RPMI7951 (cell line): ENCODE measurements around the gene CD302. TPM values are rescaled to one million over a fixed set of nuclear protein-coding genes. Genes with fewer than 3 reads are reported as not detected.
A peak's percentile ranks its signal among the peaks of the same experiment; 100 is the strongest.
"Not testable (repeated sequence)": the region's sequence is repeated elsewhere in the genome, so short reads cannot be mapped to it uniquely, and the experiment has no call there.

Source experiments
- DNase-seq: peaks from one replicate; pipeline ENCODE4 v3.0.0-alpha.2; 2012; ENCODE audit warnings: low read depth
- total RNA-seq: library from RNA; depleted of rRNA; stranded (reverse); fragments of >200 nt; shearing (Covaris generic); gene quantifications from 2 replicates; pipeline ENCODE4 v1.2.3, GENCODE V29; 2014

Gene CD302
- total RNA-seq, 1 experiment from 2014 or later: 22.5 TPM

DNA sequence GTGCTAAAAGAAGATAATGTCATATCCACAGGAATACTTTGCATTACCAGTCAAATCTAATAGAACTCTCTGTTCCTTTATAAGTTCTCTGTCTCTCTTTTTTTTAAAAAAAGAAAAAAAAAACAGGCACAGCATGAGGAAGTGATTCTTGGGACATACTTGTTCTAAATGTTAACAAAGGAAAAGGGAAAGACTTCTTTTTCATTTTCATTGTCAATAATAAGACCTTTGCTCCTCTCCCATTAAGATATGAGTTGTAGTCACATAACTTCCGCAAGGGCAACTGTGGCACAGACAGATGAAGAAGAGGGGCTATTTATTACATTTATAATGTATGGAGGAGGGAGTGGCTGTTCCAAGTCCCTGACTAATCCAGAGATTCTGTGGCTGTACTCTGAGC lies 4.7 kb downstream of the CD302 start:
- DNase-seq: no peak

DNA sequence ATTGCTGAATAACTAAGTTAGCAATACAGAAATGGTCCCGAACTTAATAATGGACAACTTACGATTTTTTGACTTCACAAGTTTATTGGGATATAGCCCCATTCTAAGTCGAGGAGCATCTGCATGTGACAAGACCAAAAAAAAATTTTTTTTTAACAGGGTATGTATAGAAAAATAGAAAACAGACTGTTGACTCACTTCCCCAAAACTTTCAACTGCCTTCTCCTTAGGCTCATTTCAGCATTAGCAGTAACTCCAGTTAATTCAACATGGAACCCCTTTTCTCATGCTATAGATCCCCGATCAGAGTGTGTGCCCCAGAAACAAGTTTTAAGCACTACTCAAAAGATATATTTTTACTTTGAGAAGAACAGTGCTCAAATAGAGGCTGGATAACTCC lies 5.4 kb downstream of the CD302 start:
- DNase-seq: no peak

DNA sequence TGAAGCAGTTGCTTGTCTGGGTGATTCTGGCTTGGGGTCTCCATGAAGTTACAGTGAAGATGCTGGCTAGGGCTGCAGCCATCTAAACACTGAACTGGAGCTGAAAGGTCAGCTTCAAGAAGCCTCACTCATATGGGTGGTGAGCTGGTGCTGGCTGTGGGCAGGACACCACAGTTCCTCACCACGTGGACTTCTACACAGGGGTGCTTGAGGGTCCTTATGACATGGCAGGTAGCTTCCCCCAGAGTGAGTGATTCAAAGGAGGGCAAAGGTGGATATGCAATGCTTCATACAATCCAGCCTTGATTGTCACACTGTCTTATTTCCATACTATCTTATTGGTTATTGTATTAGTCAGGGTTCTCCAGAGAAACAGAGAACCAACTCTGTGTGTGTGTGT lies 6.0 kb downstream of the CD302 start:
- DNase-seq: no peak

DNA sequence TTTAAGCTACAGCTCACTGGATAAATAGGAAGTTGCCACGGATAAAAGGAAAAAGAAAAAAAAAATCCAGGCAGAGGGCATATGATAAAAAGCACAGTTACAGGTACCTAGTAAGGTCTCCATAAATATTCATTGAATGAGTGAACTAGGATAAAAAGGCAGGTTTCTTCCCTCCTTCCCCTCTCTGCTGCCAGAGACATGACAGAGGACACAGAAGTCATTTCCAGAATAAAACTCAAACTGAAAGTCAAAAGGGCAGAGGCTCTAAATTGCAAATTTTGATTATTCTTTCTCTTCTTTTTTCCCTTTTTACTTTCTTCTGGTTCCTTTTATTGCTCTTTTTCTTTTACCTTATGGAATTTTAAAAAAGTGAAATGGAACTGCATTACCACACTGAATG lies 7.7 kb downstream of the CD302 start:
- no peak for DNase-seq

DNA sequence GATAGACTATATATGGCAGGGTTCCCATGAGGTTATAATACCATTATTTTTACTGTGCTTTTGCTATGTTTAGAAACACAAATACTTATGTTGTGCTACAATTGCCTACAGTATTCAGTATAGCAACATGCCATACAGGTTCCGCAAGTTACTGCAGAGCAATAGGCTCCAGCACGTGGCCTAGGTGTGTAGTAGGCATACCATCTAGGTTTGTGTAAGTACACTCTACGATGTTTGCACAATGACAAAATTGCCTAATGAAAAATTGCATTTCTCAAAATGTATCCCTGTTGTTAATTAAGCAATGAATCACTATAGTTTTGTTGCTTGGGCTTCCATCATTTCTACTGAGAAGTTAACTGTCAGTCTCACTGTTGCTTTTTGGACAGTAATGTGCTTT lies 9.8 kb downstream of the CD302 start:
- no peak for DNase-seq

DNA sequence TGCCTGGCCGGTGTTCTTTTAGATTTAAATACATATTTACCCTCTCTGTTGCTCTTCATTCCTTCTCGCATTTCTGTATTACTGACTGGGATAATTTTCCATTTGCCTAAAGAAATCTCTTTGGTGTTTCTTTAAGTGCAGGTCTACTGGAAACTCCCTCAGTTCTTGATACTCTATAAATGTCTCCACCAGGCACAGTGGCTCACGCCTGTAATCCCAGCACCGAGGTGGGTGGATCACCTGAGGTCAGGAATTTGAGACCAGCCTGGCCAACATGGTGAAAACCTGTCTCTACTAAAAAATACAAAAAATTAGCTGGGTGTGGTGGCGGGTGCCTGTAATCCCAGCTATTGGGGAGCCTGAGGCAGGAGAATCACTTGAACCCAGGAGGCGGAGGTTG lies 10.4 kb downstream of the CD302 start:
- not testable (repeated sequence) for DNase-seq

DNA sequence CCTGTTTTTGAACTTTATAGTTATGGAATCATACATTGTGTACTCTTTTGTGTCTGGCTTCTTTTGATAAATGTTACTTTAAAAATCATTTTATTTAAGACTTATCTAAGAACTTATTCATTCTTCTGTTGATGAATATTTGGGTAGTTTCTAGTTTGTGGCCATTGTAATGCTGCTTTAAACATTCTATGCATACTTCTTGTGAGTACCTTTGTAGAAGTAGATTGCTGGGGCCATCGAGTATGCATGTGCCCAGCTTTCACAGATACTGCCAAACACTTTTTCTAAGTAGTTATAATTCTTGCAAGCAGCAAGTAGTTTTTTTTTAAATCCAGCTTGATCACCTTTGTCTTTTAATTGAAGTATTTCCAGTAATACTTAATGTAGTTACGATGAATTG lies 11.1 kb downstream of the CD302 start:
- no peak for DNase-seq

DNA sequence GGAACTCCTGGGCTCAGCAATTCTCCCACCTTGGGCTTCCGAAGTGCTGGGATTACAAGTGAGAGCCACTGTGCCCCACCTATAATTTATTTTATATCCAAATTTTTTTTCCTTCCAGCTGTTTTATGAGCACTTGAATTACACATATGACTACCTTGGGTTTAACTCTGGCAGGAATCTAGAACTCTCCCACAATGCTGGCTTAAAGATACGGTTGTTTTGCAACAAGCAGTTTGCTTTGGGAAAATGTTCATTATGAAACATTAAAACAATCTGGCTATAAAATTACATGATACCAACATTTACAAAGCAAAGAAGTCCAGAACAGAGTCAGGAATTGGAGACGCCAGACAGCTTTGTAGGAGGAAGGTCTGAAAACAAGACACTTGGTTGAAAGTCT lies 12.8 kb downstream of the CD302 start:
- no peak for DNase-seq

DNA sequence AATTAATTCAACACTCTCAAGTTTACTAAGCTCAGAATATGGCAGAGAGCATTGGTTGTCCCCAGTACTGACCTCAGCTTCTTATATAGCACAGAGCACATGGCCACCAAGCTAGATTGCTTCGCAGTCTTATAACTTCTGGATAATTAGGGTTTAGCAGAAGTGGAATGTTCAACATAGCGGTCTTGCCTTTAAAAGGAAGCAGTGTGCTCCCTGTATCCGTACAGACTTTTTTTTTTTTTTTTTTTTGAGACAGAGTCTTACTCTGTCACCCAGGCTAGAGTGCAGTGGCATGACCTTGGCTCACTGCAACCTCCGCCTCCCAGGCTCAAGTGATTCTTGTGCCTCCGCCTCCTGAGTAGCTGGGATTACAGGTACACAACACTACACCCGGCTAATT lies 13.3 kb downstream of the CD302 start:
- DNase-seq: not testable (repeated sequence)

DNA sequence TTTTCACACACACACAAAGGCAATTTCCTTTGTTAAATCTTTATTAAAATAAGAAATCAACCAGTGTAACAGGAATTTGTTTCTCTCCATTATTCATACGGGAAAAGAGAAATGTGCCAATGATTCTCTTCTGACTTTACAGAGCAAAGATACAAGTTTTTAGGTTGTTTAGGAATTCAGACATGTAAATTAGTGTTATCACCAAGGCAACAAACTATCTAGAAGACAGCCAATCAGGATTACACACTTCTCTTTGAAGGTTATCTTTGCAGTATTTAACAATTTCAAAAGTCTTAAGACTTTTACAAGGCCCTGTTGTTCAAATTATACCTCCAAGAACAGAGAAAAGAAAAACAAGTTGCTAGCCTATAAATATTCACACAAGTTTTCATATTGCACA lies 14.5 kb downstream of the CD302 start:
- DNase-seq: no peak

DNA sequence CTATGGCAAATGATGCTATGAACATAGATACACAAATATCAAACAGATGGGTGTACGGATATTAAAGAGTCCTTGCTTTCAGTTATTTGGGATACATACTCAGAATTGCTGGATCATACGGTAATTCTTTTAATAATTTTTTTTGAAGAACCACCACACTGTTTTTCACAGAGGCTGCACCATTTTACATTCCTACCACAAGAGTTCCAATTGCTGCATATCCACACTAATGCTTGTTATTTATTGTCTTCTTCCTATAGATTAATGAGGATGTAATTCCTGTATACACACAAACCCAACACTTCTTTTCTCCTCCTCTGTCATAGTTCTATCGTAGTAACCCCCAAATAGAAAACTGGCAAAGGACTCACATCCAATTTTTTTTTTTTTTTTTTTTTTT lies 21.7 kb downstream of the CD302 start:
- no peak for DNase-seq

DNA sequence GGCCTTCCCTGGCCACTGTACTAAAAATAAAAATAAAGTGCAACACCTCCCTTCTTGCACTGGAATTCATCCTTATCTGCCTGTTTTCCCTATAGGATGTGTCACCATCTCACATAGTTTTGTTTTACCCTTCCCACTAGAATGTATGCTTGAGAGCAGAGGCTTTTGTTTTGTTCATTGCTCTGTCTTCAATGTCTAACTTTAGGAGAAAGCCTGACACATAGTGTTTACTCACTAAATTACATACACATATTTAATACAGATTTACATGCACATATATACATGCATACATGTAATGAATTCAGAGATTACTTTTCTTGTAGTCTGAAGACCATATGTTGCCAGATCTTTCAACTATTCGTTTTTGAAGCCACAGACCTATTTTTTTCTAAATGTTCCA lies 23.0 kb downstream of the CD302 start:
- DNase-seq: no peak

DNA sequence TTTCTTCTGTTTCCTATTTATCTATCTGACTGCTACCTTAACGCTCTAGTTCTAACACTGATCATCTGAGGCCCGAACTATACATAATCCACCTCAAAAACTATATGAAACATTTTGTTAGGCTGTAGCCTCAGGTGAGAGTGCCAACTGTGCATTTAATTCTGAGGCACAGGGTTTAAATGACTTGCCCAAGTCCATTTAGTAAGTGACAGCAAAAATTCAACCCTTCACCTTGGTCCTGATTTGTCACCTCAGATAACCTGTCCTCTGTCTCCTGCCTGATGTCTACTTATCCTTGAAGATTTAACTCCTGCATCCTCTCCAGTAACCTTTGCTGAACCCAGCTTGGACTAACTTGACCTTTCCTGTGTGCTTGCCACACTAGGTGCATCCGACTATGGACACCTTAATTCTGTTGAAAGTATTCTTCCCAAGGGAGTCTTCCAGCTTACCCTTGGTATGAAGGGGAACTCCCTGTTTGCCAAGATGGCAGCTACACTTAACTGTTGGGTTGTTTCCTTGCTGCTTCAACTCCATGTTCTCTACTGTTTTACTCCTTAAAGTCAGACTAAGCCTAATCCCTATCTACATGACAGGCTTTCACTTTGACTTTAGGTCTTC lies 23.5 kb downstream of the CD302 start:
- DNase-seq: no peak

DNA sequence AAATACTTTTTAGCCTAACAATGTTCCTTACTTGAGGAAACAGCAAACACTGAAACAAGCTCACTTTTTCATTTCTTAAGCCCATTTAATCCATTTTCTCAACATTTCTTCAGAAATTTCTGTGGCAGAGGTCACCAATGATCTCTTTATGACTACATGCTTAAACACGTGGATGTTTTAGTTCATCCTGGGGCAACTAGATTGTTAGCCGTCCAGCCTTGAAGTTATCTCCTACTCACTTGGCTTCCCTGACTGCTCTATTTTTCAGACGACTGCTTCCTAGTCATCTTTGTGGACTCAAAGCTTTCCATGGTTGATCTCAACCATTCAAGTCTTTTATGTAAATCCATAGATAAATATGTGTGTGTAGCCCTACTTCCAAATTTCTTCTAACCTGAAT lies 24.1 kb downstream of the CD302 start:
- no peak for DNase-seq

DNA sequence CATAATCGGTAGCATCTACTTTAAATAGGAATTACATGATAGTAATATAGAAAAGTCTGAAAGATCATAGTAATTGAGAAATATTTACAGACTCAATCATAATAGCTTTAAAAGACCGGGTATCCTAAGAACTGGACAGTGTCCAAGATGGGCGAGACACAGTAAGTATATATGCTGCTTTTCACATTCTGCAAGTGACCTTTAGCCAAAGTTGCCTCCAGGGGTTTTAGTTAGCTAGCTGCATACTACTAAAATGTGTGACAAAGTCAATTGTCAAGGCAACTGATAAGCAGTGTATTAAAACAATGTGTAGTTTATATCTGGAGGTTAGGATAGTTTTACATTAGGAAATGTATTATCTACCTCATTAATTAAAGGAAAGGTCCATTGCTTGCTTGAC lies 24.6 kb downstream of the CD302 start:
- peak; percentile 57 for DNase-seq

DNA sequence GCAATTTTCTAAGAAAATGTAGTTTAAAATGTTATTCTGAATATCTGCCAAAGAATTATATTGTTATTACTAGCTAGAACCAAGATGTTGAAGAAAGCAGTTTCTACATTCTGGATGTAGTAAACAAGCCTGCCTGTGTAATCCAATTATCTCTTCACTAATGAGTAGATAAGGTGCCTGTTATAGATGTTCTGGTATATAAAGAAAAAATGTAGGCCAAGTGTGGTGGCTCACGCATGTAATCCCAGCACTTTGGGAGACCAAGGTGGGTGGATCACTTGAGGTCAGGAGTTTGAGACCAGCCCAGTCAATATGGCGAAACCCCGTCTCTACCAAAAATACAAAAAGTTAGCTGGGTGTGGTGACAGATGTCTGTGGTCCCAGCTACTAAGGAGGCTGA lies 28.9 kb downstream of the CD302 start:
- no peak for DNase-seq

DNA sequence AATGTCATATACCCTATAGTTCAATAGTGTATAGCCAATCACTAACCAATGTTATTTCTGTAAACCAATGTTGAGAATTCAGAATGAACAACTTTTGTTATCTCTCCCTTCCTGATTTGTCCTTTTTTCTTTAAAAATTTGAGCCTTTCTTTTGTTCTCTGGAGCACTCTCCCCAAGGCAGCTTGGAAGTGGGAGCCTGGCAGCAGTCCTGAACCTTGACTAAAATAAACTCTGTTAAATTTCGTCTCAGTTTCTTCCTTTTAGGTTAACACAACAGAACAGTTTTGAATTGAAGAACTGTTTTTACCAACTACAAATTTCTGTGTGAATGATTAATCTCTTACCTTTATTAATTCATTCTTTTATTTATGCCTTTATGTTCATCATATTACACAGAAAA lies 35.9 kb downstream of the CD302 start:
- DNase-seq: no peak

DNA sequence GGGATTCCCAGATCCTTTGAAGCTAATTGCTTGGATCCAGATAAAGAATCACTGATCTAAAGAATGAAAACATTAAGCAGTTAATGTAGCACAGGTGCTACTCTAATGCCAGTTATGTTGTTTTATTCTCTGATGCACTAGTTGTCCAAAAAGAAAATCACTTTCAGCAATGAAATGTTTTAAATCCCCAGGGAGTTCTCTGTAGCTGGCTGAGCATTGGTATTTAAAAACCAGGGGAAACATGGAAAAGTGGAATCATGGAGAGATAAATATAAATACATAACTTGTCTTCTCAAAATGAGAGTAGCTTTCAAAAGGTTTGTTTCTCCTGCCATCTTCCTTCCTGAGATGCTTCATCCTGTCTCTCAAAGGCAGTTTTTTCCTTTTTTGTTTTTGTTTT lies 37.7 kb downstream of the CD302 start:
- no peak for DNase-seq

DNA sequence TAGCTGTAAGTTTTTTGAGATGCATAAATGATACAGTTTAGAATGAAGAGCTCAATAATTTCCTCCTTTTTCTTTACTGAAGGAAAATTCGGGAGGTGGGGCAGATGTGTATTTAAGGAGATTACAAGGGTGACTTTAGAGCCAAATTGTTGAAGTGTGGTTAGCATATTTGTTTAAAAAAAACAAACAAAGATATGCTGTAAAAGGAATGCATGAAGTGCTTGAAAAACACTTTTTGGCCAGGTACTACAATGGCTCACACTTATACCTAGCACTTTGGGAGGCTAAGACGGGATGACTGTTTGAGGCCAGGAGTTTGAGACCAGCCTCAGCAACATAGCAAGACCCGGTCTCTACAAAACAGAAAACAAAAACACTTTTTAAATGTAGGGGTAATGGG lies 38.4 kb downstream of the CD302 start:
- DNase-seq: no peak

DNA sequence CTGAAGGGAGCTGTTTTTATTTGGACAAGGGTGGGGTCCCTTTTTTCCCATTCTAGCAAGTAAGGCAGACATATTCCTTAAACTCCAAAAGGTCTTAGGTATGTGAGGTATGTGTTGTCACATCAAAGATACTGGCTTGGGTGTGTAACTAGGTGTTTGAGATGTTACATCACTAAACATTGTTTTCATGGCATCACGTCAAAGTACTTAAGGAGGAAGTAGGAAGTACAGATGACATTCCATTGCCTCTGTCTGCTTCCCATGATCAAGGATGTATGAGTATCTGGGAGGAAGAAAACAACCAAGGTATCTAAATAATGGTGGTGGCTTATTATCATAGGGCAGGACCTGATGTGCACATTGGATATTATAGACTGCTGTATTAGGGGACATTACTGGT lies 39.3 kb downstream of the CD302 start:
- no peak for DNase-seq

DNA sequence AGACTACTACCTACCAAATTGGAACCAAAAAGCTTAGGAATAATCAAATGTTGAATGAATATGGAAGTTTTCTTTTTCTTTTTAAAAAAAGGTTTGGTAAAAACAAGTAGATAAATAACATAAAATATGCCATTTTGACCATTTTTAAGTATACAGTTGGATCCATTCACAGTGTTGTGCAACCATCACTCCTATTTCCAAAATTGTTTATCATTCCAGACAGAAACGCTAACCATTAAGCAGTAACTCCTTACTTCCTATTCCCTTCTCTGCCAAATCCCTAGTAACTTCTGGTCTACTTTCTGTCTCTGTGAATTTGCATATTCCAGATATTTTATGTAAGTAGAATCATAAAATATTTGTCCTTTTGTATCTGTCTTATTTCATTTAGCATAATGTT lies 39.8 kb downstream of the CD302 start:
- DNase-seq: no peak

DNA sequence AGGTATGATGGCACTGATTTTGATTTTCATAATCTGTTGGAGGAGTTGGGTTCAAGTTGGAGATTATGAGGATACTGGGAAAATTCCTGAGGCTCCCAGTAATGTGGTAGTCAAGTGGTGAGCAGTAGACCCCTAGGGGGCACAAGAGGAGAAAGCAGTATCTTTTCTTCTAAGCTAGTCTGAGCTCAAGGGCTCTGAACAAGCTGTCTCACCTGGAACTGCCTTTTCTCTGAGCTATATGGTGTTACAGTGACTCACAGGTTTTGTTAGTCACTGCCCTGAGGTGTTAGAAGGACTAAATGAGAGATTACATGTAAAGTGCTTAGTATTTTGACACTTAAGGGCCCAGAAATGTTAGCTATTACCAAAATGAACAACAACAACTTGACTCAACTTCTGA lies 42.2 kb downstream of the CD302 start:
- DNase-seq: peak; percentile 73

DNA sequence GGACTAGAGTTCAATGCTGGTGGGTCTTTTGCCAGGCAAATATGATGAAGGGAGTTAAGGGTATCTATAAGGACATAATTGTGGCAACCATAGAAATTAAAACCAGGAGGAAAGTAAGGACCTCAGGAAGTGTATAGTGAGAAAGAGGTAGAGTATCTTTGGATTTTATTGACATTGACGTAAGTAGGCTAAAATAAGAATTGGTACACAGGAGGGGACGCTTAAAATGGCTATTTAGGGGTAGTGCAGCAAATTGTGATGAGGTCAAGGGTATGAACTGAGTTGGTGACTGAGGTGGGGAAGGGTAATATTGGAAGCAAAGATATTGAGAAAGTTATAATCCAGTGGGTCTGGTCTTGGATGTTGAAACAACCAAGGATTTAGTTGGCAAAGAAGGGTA lies 43.0 kb downstream of the CD302 start:
- no peak for DNase-seq

DNA sequence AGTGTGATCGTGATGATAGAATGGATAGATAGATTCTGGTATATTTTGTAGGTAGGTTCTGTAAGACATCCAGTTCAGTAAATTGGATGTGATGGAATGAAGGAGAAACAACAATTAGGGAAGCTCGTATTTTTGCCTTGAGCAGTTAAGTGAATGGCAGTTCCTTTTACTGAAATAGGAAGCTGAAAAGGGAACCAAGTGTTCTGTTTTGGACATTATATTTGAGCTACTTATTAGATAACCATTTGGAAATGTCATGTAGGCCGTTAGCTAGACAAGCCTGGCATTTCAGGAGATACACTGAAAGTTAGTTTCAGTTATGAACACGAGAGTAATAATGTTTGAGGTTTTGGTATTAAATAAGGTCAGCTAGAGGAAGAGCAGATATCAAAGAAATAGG lies 44.2 kb downstream of the CD302 start:
- no peak for DNase-seq

DNA sequence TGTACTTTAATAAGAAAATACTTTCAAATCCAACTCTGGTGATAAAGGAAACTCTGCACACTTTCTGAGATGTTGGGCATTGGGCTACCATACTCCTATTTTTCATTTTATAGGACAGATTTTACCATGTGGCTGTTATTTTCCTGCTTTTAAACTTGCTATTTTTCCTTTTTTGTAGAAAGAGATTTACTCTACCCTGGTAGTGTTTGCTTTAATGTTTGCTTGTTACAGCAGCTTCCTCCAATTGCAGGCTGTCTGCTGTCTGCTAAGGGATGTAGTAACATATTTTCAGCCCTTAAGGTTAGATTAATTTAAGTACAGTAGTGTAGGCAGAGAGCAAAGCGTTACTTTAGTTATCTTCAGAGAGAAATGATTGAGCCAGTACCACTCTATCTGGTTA lies 47.1 kb downstream of the CD302 start:
- DNase-seq: no peak
